ENCODE measurements around the gene CMTM4.

CMTM4 gene

DNA sequence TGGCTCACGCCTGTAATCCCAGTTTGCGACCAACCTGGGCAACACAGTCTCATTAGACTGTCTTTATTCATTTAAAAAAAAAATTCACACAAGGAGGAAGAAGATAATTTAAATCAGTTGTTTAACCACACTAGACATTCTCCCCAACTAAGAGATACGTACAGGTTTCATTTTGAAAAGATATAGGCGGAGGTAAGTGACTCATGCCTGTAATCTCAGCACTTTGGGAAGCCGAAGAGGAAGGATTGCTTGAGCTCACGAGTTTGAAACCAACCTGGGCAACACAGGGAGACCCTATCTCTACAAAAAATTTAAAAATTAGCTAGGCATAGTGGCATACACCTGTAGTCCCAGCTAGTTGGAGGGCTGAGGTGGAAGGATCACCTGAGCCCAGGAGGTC is 5.3 kb downstream of the CMTM4 start (continued):
- no peak for TF ChIP-seq BACH2 (CRISPR knock-in tag; IDR thresholded peaks at IDR 0.05; ENCODE audit: borderline replicate concordance)
- TF ChIP-seq, protein P1, sequence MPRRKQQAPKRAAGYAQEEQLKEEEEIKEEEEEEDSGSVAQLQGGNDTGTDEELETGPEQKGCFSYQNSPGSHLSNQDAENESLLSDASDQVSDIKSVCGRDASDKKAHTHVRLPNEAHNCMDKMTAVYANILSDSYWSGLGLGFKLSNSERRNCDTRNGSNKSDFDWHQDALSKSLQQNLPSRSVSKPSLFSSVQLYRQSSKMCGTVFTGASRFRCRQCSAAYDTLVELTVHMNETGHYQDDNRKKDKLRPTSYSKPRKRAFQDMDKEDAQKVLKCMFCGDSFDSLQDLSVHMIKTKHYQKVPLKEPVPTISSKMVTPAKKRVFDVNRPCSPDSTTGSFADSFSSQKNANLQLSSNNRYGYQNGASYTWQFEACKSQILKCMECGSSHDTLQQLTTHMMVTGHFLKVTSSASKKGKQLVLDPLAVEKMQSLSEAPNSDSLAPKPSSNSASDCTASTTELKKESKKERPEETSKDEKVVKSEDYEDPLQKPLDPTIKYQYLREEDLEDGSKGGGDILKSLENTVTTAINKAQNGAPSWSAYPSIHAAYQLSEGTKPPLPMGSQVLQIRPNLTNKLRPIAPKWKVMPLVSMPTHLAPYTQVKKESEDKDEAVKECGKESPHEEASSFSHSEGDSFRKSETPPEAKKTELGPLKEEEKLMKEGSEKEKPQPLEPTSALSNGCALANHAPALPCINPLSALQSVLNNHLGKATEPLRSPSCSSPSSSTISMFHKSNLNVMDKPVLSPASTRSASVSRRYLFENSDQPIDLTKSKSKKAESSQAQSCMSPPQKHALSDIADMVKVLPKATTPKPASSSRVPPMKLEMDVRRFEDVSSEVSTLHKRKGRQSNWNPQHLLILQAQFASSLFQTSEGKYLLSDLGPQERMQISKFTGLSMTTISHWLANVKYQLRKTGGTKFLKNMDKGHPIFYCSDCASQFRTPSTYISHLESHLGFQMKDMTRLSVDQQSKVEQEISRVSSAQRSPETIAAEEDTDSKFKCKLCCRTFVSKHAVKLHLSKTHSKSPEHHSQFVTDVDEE (CRISPR knock-in tag; IDR thresholded peaks at IDR 0.05), result no peak
- no peak for TF ChIP-seq GLIS3 (CRISPR knock-in tag; IDR thresholded peaks at IDR 0.05)
- no peak for TF ChIP-seq CSDC2 (CRISPR knock-in tag; IDR thresholded peaks at IDR 0.05)
- no peak for TF ChIP-seq TOX (CRISPR knock-in tag; IDR thresholded peaks at IDR 0.05; ENCODE audit: borderline replicate concordance)
- no peak for TF ChIP-seq ISL1 (CRISPR knock-in tag; IDR thresholded peaks at IDR 0.05)
- no peak for TF ChIP-seq ZNF565 (CRISPR knock-in tag; conservative IDR thresholded peaks at IDR 0.05; ENCODE audit: low read depth)

DNA sequence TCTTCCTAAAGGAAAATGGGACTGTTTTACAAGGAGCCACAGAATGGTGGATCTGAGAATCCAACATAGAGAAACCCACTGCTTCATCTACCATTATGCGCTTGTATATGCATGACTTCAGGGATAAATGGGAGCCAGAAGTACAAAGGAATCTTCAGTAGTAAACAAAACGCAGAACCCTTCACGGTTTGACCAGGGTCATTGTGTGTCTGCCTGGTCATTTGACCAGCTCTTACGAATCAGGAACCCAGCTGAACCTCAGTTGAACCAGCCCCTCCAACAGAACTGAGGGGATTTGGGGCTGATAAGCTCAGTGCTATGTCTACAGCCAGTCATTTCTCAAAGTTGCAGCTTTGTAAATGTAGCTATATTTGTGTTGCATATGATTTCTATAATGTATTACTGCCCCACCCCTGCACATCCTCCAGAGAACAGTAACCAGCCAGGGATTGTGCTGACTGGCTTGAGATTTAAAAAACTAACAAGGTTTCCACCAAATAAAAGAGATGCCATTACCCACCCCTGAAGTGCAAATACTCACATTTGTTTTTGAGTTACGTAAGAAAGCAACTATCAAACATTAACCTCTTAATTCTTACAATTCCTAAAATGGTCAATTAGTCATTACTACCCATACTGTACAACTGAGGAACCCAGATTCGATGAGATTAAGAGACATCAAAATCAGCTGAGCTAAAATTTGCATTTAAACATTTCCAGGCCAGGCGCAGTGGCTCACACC is 6.3 kb downstream of the CMTM4 start:
- ATAC-seq, result no peak
- TF ChIP-seq PPARA (CRISPR knock-in tag; IDR thresholded peaks at IDR 0.05; ENCODE audit: borderline replicate concordance), result no peak
- TF ChIP-seq, protein P2, sequence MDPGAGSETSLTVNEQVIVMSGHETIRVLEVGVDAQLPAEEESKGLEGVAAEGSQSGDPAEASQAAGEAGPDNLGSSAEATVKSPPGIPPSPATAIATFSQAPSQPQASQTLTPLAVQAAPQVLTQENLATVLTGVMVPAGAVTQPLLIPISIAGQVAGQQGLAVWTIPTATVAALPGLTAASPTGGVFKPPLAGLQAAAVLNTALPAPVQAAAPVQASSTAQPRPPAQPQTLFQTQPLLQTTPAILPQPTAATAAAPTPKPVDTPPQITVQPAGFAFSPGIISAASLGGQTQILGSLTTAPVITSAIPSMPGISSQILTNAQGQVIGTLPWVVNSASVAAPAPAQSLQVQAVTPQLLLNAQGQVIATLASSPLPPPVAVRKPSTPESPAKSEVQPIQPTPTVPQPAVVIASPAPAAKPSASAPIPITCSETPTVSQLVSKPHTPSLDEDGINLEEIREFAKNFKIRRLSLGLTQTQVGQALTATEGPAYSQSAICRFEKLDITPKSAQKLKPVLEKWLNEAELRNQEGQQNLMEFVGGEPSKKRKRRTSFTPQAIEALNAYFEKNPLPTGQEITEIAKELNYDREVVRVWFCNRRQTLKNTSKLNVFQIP (CRISPR knock-in tag; IDR thresholded peaks at IDR 0.05; ENCODE audit: borderline replicate concordance, low read depth), result no peak
- TF ChIP-seq SNAI2 (CRISPR knock-in tag; IDR thresholded peaks at IDR 0.05), result no peak
- no peak for TF ChIP-seq TCF4 (CRISPR knock-in tag; IDR thresholded peaks at IDR 0.05; ENCODE audit: borderline replicate concordance)
- TF ChIP-seq BACH2 (CRISPR knock-in tag; IDR thresholded peaks at IDR 0.05; ENCODE audit: borderline replicate concordance), result no peak

DNA sequence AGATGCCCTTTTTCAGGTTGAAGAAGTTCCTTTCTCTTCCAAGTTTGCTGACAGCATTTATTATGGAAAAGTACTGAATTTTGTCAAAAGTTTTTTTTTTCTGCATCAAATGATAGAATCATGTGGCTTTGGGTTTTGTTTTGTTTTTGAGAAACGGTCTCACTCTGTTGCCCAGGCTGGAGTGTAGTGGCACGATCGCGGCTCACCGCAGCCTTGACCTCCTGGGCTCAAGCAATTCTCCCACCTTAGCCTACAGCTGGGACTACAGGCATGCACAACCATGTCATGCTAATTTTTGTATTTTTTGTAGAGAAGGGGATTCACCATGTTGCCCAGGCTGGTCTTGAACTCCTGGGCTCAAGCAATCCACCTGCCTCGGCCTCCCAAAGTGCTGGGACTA is 7.3 kb downstream of the CMTM4 start:
- TF ChIP-seq ZFP30 (CRISPR knock-in tag; IDR thresholded peaks at IDR 0.05) (no peak), ZNF8 (CRISPR knock-in tag; IDR thresholded peaks at IDR 0.05) (no peak), BACH2 (CRISPR knock-in tag; IDR thresholded peaks at IDR 0.05; ENCODE audit: borderline replicate concordance) (no peak), RARB (CRISPR knock-in tag; IDR thresholded peaks at IDR 0.05) (no peak), ISL1 (CRISPR knock-in tag; IDR thresholded peaks at IDR 0.05) (no peak), TOX (CRISPR knock-in tag; IDR thresholded peaks at IDR 0.05; ENCODE audit: borderline replicate concordance) (no peak)
- TF ChIP-seq, protein P1 (CRISPR knock-in tag; IDR thresholded peaks at IDR 0.05), result no peak
- TF ChIP-seq, protein P3, sequence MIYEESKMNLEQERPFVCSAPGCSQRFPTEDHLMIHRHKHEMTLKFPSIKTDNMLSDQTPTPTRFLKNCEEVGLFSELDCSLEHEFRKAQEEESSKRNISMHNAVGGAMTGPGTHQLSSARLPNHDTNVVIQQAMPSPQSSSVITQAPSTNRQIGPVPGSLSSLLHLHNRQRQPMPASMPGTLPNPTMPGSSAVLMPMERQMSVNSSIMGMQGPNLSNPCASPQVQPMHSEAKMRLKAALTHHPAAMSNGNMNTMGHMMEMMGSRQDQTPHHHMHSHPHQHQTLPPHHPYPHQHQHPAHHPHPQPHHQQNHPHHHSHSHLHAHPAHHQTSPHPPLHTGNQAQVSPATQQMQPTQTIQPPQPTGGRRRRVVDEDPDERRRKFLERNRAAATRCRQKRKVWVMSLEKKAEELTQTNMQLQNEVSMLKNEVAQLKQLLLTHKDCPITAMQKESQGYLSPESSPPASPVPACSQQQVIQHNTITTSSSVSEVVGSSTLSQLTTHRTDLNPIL (CRISPR knock-in tag; IDR thresholded peaks at IDR 0.05; ENCODE audit: low read depth), result no peak
- ATAC-seq, result no peak

DNA sequence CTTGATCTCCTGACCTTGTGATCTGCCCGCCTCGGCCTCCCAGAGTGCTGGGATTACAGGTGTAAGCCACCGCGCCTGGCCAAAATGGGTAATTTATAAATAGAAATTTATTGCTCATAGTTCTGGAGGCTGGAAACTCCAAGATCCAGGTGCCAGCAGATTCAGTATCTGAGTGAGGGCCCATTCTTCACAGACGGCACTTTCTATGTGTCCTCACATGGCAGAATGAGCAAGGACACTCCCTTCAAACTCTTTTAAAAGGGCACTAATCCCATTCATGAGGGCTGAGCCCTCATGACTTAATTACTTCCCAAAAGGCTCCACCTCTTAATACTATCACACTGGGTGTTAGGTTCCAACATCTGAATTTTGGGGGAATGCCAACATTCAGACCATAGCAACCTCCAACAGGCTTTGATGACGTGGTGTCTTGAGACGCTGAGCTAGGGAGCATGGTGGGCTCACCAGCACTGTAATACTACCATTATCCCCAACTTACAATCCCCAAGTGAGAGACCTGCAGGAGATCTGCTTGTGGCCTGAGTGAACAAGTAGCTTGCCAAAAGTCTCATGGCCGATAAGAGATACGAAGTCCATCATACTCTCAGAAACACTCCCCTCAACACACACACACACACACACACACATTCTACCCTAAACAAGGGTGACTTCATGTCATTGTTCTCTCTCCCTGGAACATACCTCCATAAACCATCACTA is 8.5 kb downstream of the CMTM4 start:
- no peak for ATAC-seq
- TF ChIP-seq, protein P4, sequence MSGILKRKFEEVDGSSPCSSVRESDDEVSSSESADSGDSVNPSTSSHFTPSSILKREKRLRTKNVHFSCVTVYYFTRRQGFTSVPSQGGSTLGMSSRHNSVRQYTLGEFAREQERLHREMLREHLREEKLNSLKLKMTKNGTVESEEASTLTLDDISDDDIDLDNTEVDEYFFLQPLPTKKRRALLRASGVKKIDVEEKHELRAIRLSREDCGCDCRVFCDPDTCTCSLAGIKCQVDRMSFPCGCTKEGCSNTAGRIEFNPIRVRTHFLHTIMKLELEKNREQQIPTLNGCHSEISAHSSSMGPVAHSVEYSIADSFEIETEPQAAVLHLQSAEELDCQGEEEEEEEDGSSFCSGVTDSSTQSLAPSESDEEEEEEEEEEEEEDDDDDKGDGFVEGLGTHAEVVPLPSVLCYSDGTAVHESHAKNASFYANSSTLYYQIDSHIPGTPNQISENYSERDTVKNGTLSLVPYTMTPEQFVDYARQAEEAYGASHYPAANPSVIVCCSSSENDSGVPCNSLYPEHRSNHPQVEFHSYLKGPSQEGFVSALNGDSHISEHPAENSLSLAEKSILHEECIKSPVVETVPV (CRISPR knock-in tag; IDR thresholded peaks at IDR 0.05), result no peak
- TF ChIP-seq ZFP3 (CRISPR knock-in tag; IDR thresholded peaks at IDR 0.05) (no peak), TCF4 (CRISPR knock-in tag; IDR thresholded peaks at IDR 0.05; ENCODE audit: borderline replicate concordance) (no peak), OSR1 (CRISPR knock-in tag; IDR thresholded peaks at IDR 0.05) (no peak), SNAI2 (CRISPR knock-in tag; IDR thresholded peaks at IDR 0.05) (no peak), ZNF8 (CRISPR knock-in tag; IDR thresholded peaks at IDR 0.05) (no peak), RARB (CRISPR knock-in tag; IDR thresholded peaks at IDR 0.05) (no peak), ZFP30 (CRISPR knock-in tag; IDR thresholded peaks at IDR 0.05) (no peak), ZNF70 (CRISPR knock-in tag; IDR thresholded peaks at IDR 0.05) (no peak)
- TF ChIP-seq, protein P1 (CRISPR knock-in tag; IDR thresholded peaks at IDR 0.05), result no peak
